HG03520 (cell line): ENCODE data around the gene GALT.
"Not testable (repeated sequence)": the region's sequence is repeated elsewhere in the genome, so short reads cannot be mapped to it uniquely, and the experiment has no call there.

Source experiments
- ATAC-seq: cut with Tn5 transposase; IDR thresholded peaks from one replicate; pipeline ENCODE4 v1.9.1; 2021; ENCODE audit warnings: mild to moderate bottlenecking, moderate library complexity; ENCODE audit not compliant: unreplicated experiment

GALT gene

DNA sequence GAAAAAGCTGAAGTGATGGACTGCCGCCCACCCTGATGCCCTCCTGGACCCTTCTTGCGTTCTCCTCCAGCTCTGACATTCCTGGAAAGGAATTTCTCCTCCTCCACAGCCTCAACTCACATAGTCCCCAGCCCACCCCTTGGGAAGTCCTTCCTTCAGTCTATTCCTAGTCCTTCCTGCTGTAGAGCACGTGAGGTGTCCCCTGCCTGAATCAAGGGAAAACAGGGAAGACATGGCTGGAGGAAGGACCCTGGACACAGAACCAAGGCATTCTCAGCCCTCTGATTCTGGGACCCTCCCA is 21.3 kb upstream of the GALT start:
- no peak for ATAC-seq

DNA sequence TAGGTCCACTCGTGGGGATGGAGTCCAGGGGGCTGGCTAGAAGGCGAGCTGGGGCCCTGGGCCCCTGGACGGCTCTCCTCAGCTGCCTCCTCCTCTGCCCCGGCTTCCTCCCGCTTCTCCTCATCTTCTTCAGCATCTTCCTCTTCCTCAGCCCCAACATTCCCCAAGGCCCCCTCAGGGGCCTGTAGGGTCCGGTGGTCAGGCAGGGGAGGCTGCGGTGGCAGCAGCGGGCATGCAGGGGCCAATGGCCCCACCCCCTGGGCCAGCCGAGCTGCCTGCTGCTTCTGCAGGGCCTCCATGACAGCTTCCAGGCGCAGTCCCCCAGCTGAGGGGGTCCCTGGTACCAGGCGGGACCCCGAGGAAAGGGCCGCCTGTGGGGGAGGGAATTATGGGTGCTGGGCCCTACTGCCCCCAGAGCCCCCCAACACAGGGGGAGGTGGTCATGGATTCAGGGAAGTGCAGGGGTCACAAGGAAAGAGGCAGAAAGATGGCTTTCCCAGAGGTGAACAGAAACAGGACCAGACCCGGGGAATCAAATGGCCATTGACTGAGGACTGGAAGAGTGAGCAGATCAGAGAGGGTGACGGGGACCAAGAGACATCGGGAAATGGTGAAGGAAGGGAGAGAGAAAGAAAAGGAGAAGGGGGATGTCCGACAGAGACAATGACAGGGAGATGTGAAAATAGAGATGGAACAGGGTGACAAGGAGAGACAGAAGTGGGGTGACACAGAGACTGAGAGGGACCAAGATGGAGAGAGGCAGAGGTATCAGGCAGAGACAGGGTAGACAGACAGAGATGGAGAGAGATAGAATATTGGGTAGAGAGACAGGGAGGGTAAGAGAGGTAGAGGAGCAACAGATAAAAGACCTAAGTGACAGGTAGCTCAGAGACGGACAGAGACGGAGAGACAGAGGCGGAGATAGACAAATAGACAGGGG is 18.5 kb upstream of the GALT start:
- no peak for ATAC-seq

DNA sequence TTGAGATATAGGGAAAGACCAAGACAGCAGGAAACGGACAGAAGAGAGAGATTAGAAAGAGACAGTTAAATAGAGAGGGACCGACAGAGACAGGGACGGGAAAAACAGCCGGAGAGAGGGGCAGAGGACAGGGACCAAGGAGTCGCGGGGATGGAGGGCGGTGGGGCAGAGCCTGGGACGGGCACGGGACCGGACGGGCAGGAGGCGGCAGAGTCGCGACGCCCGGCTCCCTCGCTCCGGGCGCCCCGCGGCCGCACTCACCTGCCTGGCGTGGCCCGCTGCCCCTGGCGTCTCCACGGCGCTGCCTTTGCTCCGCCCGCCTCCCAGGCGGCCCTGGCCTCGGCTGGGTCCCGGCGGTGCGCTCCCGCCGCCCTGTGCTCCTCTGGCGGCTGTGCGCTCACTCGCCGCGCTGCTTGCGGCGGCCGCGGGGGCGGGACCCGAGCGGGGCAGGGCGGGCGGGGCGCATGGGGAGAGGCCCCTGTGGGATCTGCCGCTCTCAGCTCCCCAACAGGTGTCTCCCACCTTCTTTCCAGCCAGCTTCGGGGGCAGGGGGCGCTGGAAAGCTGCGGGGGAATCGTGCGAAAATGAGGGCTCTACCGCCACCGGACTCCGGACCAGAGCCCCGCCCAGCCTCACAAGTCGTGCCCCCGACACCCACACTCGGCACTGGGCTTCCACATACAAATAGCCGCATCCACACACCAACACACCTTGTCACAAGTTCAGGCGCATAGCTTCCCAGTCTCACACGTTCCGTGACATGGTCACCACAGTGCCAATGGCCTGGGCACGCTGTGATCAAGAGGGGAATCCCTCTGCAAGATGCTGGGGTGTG is 17.6 kb upstream of the GALT start, which contains the start of gene ARID3C:
Gene ARID3C (minus strand): TSS at position 411 of the 835 bp plus-strand sequence. CDS start 1,052 bp downstream, outside the sequence.
- no peak for ATAC-seq

DNA sequence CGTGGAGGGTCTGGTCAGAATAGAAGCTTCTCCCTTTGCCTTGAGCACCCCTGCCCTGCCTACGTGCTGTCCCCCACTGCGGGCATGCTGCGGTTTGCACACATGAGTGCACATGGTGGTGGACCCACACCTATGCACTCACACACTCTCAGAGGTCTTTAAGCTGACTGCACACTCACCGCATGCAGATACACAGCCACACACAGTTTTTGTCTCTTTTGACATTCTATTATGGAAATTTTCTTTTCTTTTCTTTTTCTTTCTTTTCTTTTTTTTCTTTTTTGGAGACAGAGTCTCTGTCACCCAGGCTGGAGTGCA is 17.0 kb upstream of the GALT start:
- ATAC-seq = no peak

DNA sequence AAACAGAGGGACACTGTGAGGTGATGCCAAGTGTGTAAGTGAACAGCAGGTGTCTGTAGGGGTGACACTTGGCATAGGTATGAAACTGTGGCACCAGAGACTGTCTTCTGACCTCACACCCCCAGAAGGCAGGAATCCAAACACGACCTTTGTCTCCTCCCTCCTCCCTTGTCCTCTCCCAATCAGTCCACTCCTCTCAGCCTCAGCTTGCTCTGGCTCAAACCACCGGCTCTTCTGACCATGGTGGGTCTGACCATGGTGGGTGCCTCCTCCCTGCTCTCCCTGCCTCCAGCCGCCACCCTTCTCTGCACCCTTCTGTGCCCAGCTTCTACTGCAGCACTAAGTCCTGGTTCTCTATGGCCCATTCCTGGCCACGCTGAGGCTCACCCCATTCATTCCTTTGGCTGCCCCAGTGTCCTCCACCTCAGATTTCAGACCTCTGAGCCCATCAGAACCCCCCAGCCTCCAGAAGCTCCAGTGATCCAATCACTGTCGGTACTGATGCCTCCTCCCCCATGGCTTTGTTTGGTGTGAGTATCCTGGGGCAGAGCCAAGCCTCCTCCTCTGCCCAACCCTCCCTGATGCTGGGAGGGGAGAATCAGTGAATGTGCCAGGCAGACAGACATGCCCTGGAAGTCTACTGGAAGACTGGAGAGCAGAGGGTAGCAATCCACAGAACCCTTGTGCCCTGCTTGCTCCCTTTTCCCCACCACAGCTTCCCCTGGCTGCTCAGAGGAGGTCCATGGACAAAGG is 15.9 kb upstream of the GALT start:
- ATAC-seq = no peak

DNA sequence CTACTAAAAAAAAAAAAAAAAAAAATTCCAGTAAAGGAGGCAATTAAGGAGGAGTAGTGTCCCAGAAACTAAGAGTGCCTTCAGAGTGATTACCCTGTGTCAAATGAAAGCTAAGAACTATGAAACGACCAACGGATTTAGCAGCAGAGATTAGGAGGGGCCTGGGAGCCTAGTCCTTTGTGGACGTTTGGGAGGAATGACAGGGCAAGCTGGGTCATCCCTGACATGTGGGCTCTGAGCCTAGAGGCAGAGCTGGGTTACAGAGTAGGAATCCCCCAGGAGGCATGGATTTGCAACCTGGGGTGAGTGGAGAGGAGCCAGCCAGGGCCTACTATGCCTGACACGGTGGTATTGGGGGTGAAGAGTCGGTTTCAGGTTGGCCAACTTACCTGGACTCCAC is 13.3 kb upstream of the GALT start:
- no peak for ATAC-seq

DNA sequence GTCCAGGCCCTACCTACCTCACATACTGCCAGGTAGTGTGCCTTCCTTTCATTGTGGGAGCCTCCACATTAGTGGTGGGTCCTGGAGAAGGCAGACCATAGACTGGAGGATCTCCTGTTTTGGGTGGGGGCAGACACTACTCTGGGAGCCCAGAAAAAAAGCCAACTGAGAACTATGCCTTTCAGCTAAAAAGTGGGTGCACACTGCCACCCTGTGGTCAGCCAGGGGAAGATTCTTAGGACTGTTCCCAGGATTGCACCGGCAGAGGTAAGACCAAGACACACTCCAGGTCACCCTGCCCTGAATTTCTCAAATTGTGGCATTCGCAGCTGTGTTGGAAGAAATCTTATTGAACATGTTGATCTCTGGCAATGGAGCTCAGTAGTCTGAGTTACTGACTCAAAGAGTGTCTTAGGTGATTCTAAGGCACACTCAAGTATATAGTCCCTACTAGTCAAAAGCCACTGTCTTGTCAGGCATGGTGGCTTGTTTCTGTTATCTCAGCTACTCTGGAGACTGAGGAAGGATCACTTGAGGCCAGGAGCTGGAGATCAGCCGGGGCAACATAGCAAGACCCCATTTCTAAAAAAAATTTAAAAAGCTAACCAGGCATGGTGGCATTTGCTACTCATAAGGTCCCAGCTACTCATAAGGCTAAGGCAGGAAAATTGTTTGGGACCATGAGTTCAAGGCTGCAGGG is 12.5 kb upstream of the GALT start:
- ATAC-seq = no peak

DNA sequence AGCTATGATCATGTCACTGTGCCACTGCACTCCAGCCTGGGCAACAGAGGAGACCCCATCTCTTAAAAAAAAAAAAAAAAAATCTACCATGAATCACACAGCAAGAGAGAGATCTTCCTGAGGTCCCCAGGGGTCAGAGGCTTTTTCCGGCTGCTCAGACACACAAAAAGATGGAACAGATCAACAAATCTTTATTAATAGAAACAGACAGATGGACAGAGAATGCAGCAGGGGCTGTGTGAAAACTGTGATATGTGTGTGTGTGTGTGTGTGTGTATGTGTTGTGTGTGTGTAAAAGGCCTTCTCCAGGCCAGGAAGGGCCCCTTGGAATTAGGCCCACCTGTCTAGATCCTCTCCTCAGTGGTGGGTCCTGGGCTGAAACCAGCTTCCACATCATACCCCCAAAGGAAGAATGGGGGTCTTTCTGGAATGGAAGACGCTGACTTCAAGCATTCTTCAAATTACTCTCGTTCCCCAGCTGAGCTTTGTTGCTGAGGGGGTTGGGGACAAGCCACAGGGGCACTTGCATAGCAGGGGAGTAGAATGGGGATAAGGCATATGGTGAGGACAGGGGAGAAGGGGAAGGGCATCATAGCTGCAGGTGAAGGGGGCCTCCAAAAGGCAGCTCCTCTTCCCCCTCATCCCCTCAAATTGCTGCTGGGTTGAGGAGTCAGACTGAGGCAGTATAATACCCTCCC is 11.8 kb upstream of the GALT start:
- ATAC-seq = no peak

DNA sequence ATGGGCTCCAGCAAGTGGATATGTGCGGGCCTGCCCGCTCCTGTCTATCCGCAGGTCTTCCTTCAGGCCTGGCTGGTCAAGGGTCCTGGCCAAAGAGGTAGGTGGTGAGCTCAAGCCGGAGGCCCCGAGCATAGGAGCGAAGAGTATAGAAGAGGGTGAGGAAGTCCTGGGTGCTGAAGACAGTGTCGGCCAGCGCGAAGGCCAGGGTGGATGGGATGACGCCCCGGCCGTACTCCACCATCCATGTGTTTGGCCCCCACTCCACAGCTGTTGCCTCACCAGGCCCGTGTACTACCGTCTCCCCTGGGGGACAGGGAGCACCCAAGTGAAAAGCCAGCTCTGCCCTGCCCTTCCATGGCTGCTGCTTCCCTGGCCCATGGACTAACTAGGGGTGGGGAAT is 10.9 kb upstream of the GALT start:
- no peak for ATAC-seq

DNA sequence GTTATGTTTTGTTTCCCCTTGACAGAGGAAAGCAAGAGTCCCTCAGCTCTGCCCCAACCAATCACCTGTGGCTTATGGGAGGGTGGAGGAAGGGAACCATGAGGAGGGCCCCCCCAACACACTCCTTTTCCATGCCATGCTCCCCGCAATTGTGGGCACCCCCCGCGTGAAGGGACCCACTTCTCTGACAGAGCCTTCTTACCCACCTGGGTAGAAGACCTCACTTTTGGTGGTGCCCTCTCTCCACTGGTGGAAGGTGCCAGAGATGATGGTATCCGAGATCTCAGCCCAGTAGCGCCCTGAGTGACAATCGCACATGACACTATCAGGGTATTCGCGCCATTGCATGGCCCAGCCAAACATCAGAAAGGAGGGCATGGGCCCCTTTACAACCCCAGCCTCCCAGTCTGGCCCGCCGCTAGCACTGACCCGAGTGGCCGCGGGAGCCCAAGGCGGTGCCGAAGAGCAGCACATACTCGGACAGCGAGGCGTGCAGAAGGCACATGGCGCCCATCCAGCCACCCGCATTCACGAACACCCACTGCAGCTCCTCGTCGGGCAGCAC is 9.6 kb upstream of the GALT start:
- ATAC-seq = no peak

DNA sequence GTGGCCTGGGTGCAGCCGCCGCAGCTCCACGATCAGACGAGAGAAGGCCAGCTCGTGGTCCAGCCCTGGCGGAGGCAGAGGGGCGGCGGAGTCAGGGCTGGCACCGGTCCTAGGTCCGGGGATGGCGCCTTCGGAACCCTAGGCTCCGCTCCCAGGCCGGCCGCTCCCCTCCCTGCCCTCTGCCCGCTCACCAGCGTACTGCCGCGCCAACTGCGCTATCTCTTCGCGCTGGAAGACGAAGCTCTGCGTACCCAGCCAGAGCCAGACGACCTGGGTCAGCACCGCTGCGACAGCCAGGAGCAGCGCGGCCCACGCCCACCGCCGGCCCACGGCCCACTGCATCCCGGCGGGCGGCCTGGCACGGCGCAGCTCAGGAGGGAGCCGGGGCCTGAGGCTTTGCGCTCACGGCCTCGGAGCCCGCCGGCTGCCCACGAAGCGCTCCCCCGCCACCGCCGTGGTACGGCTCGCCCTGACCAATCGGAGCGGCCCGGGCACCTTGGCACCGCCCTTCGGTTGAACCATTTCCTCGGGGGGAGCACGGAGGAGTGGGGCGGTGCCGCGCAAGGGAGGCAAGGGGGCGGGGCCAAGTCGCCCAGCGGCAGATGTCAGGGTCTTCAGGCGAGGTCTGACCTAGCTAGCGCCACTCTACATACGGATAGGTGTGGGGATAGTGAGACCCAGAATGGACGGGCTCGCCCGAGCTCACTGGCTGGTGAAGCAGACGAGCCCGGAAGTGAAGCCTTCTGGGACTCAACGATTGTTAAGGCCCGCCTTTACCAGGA is 8.9 kb upstream of the GALT start, which contains the start of gene SIGMAR1:
Gene SIGMAR1 (minus strand): TSS at position 432 of the 782 bp plus-strand sequence. CDS start 90 bp downstream, at position 342.
- peak; percentile 79 for ATAC-seq

DNA sequence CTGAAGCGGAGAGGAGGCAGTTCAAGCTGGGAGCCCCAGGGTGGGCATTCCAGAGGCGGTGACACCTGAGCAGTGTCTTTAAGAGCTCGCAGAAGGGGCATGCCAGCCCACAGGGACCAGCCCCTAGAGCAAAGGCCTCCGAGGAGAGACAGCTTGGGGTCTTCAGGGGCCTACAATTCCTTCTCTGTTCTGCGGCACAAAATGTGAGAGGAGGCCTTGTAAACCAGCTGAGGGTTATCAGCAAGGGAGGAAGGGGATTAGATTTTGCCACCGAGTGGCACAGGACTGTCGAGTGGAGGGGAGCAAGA is 8.4 kb upstream of the GALT start:
- no peak for ATAC-seq

DNA sequence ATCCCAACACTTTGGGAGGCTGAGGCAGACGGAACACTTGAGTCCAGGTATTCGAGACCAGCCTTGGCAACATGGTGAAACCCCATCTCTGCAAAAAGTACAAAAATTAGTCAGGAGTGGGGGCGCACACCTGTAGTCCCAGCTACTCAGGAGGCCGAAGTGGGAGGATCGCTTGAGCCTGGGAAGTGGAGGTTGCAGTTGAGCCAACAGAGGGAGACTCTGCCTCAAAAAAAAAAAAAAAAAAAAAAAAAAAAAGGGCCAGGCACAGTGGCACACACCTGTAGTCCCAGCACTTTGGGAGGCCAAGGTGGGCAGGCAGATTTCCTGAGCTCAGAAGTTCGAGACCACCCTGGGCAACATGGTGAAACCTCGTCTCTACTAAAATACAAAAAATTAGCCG is 7.2 kb upstream of the GALT start:
- ATAC-seq = not testable (repeated sequence)

DNA sequence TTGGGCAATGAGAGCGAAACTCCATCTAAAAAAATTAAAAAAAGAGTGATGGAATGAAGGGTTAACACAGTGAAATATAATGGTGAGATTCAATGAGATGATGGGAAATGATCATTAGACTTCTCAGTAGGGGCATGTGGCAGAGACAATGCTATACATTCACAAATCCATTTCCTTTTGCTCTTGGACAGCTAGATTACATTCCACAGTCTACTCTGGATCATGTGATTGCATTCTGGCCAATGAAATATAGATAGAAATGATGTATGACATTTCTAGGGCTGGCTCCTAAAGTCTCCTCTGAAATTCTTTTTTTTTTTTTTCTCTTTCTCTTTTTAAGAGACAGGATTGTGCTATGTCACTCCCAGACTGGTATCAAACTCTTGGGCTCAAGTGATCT is 3.8 kb upstream of the GALT start:
- ATAC-seq = no peak

DNA sequence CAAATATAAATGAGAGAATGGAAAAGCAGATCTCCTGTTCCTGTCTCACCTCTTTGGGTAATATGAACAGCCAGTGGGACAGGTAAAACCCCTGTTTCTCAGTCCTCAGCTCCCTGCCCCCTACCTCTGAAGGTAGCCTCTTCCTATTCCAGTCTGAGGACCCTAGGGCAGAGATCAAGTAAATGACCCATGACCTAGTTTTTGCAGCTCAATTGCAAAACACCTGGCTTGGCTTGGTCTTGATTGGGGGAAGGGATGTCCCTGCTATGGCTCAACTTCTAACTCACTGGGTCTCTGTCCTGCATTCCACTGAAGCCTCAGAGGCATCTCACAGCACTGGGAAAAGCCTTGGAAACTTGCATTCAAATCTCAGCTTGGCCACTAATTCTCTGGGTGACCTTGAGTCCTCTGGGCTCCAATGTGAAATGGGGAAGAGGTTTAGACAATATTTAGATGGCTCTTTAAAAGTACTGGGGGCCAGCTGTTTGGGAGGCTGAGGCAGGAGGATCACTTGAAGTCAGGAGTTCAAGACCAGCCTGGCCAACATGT is 1.6 kb upstream of the GALT start:
- no peak for ATAC-seq

DNA sequence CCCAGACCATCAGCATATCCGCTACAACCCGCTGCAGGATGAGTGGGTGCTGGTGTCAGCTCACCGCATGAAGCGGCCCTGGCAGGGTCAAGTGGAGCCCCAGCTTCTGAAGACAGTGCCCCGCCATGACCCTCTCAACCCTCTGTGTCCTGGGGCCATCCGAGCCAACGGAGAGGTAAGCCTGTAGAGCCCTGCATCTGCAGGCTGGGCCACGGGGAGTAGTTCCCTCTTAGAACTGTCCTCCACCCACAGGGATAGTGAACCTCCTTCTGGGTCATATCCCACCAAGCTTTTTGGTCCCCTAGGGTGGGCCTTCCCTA is 569 bp downstream of the GALT start:
- ATAC-seq = no peak

DNA sequence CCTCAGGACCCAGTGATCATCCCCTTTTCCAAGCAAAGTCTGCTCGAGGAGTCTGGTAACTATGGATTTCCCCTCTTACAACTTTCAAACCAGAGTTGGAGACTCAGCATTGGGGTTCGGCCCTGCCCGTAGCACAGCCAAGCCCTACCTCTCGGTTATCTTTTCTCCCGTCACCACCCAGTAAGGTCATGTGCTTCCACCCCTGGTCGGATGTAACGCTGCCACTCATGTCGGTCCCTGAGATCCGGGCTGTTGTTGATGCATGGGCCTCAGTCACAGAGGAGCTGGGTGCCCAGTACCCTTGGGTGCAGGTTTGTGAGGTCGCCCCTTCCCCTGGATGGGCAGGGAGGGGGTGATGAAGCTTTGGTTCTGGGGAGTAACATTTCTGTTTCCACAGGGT is 1.2 kb downstream of the GALT start:
- ATAC-seq = no peak

DNA sequence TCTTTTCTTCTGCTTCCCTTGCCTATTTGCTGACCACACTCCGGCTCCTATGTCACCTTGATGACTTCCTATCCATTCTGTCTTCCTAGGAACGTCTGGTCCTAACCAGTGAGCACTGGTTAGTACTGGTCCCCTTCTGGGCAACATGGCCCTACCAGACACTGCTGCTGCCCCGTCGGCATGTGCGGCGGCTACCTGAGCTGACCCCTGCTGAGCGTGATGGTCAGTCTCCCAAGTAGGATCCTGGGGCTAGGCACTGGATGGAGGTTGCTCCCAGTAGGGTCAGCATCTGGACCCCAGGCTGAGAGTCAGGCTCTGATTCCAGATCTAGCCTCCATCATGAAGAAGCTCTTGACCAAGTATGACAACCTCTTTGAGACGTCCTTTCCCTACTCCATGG is 2.2 kb downstream of the GALT start:
- no peak for ATAC-seq

DNA sequence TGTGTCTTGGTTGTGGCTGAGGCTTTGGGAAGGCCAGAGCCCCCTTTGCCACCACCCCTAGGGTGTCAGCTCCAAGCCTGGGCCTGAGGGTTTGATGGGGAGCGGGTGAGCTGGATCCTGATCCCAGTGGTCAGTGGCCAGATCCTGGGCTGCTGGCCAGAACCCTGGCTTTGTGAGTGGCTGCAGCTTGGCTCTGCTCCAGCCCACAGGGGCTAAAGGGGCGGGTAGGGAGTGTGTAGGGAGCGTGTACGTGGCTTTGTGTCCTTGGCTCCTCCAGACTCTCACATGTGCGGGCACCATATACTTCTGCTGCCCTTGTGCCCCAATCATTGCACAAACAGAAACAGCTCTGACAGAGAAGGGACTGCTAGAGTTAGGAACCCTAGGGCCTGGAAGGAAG is 4.3 kb downstream of the GALT start:
- ATAC-seq = no peak
